Sigmoid colon (tissue), 7 donors: ENCODE data around the gene ZNF648. TPM values are rescaled to one million over a fixed set of nuclear protein-coding genes. Genes with fewer than 3 reads are reported as not detected.

Experiments
- DNase-seq: peaks from one replicate; pipeline ENCODE4 v3.0.0-alpha.2; 2019
- H3K27ac ChIP-seq, 4 donors: fragments of 200-600 bp; sonication (generic); one replicate each; pipeline ENCODE4 v1.5.1; 2016 to 2019; ENCODE audit warnings: mild to moderate bottlenecking in 1 of 4
- H3K27me3 ChIP-seq, 3 donors: fragments of 200-600 bp; sonication (generic); one replicate each; pipeline ENCODE4 v1.5.1; 2019; ENCODE audit warnings: mild to moderate bottlenecking in 1 of 3
- H3K36me3 ChIP-seq, 4 donors: fragments of 200-600 bp; sonication (generic); one replicate each; pipeline ENCODE4 v1.5.1; 2016 to 2019
- H3K4me1 ChIP-seq, 4 donors: fragments of 200-600 bp; sonication (generic); one replicate each; pipeline ENCODE4 v1.5.1; 2017 to 2019
- H3K4me3 ChIP-seq, 4 donors: fragments of 200-600 bp; sonication (generic); one replicate each; pipeline ENCODE4 v1.5.1; 2017 to 2019; ENCODE audit warnings: mild to moderate bottlenecking in 2 of 4, moderate library complexity in 1 of 4
- H3K9me3 ChIP-seq, 4 donors: fragments of 200-600 bp in 3 of 4; sonication (generic) in 3 of 4; one replicate each; pipeline versions ENCODE4 v1.5.1 to v1.6.1; 2013 to 2019
- EP300 ChIP-seq, 4 donors: sonication (generic); formaldehyde crosslinking; IDR thresholded peaks; one replicate each; pipeline ENCODE4 v1.6.1; 2017; ENCODE audit warnings: antibody characterized with exemption in 4 of 4
- POLR2A ChIP-seq, 2 donors: fragments of 450-650 bp; IDR thresholded peaks; one replicate each; pipeline ENCODE4 v1.6.1; 2016; ENCODE audit warnings: antibody characterized with exemption in 2 of 2, mild to moderate bottlenecking in 2 of 2, moderate library complexity in 2 of 2
- POLR2AphosphoS5 ChIP-seq, 4 donors: sonication (generic); formaldehyde crosslinking; IDR thresholded peaks; one replicate each; pipeline ENCODE4 v1.6.1; 2017; ENCODE audit warnings: antibody characterized with exemption in 4 of 4
- WGBS, 2 donors: extraction: QIAGEN DNeasy Blood & Tissue Kit; methylation state at CpG; one replicate each; pipeline ENCODE4 v1.1.7; 2013; 5-methylcytosine and 5-hydroxymethylcytosine counted together
- intact Hi-C: fragments of 100-400 bp; cut with DNase I; formaldehyde crosslinking; loops from one replicate; pipeline ENCODE4 v1.15.1; 2023
- polyA plus RNA-seq, 3 donors: library from polyadenylated mRNA; stranded (reverse); fragments of 200-250 nt; gene quantifications; one replicate each; pipeline ENCODE4 v1.2.3, GENCODE V29; 2013
- total RNA-seq, 4 donors: library from RNA; depleted of rRNA; stranded (reverse); fragments of >200 nt; gene quantifications; one replicate each; pipeline ENCODE4 v1.1.0, GENCODE V29; 2016
- TF ChIP-seq, protein P1 (sequence below), 4 experiments: fragments of 450-650 bp in 3 of 4; fragments of 200-600 bp in 1 of 4; IDR thresholded peaks; one replicate each; pipeline ENCODE4 v1.5.1; 2016 to 2019; ENCODE audit warnings: antibody characterized with exemption in 4 of 4, mild to moderate bottlenecking in 3 of 4, moderate library complexity in 2 of 4
- donor health status: healthy with polysubstance abuse.
- donor health status: Bipolar disorder and iron deficiency.
- donor health status: healthy.

The ZNF648 gene
- total and polyA plus RNA-seq, 7 donors = under 0.01 to 0.04 TPM; not detected in 5

DNA sequence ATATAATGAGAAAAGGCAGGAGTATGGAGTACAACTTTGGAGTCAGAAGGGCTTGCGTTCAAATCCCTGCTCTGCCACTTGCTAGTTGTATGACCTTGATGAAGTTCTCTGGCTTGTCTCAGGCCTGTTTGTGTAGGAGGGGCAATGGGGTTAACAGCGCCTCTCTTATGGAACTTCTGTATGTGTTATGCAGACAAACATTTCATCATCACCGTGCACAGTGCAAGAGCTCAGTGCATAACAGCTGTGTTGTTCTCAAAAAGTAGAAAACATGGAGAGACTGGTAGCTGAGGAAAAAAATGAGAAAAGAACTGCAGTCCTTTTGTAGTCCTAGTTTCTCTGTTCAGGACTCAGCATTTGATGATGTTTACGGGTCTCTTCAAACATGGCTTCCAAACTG lies 10.4 kb upstream of the ZNF648 start:
- no peaks in the 10 kb centered on the region for H3K9me3 ChIP-seq
- DNase-seq = no peak
- H3K27ac ChIP-seq = no peak overlapping the region
- H3K36me3 ChIP-seq = no peaks in the 10 kb centered on the region
- H3K4me3 ChIP-seq = no peak overlapping the region
- intact Hi-C loops = no loop called here
- no peaks in the 10 kb centered on the region for H3K4me1 ChIP-seq
- WGBS, 2 donors = 83 to 89% methylated on average over 4 of the region's 4 CpGs
- peaks cover 0 to 5% (median 0%) of the 10 kb centered on the region in 3 donors for H3K27me3 ChIP-seq
- TF ChIP-seq POLR2A (IDR thresholded peaks at IDR 0.05) = no peak
- TF ChIP-seq, protein P1, sequence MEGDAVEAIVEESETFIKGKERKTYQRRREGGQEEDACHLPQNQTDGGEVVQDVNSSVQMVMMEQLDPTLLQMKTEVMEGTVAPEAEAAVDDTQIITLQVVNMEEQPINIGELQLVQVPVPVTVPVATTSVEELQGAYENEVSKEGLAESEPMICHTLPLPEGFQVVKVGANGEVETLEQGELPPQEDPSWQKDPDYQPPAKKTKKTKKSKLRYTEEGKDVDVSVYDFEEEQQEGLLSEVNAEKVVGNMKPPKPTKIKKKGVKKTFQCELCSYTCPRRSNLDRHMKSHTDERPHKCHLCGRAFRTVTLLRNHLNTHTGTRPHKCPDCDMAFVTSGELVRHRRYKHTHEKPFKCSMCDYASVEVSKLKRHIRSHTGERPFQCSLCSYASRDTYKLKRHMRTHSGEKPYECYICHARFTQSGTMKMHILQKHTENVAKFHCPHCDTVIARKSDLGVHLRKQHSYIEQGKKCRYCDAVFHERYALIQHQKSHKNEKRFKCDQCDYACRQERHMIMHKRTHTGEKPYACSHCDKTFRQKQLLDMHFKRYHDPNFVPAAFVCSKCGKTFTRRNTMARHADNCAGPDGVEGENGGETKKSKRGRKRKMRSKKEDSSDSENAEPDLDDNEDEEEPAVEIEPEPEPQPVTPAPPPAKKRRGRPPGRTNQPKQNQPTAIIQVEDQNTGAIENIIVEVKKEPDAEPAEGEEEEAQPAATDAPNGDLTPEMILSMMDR (IDR thresholded peaks at IDR 0.05) = no peak
- no peak for TF ChIP-seq POLR2AphosphoS5 (IDR thresholded peaks at IDR 0.05)
- no peak for TF ChIP-seq EP300 (IDR thresholded peaks at IDR 0.05)

- Histone ChIP-seq H3K4me3 (no peak overlapping the region), H3K27me3 (peaks cover 0 to 5% (median 0%) of the 10 kb centered on the region in 3 donors), H3K9me3 (no peaks in the 10 kb centered on the region), H3K4me1 (no peaks in the 10 kb centered on the region), H3K27ac (no peak overlapping the region), H3K36me3 (no peaks in the 10 kb centered on the region)
- no peak for DNase-seq
- WGBS, 2 donors = 9 to 46% methylated on average over 12 of the region's 12 CpGs
- intact Hi-C loops = no loop called here
- TF ChIP-seq POLR2AphosphoS5 (IDR thresholded peaks at IDR 0.05) = no peak
- no peak for TF ChIP-seq POLR2A (IDR thresholded peaks at IDR 0.05)
- TF ChIP-seq EP300 (IDR thresholded peaks at IDR 0.05) = no peak
- TF ChIP-seq, protein P1 (IDR thresholded peaks at IDR 0.05) = peak in 2 of 4 experiments; percentile 46 to 48
These were observed 7.5 kb upstream of the ZNF648 start for GRCh38 chr1:182069028-182069466.

DNA sequence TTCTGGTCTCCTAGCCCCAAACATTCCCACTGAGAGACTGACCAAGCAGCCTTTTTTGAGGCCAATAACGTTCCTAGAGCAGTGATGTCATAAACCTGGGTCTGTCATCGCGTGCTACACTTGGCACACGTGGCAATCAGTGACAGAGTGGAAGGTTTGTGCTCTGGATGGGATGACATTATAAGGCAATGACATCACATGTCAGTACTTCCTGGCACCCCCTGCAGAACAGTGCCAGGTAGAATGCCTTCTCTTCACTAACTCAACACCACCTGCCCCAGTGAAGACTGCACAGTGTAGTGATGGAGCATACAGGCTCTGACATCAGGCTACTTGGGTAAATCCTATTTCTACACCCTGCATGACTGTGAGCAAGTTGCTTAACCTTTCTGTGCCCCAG lies 5.4 kb upstream of the ZNF648 start:
- intact Hi-C loops = no loop called here

DNA sequence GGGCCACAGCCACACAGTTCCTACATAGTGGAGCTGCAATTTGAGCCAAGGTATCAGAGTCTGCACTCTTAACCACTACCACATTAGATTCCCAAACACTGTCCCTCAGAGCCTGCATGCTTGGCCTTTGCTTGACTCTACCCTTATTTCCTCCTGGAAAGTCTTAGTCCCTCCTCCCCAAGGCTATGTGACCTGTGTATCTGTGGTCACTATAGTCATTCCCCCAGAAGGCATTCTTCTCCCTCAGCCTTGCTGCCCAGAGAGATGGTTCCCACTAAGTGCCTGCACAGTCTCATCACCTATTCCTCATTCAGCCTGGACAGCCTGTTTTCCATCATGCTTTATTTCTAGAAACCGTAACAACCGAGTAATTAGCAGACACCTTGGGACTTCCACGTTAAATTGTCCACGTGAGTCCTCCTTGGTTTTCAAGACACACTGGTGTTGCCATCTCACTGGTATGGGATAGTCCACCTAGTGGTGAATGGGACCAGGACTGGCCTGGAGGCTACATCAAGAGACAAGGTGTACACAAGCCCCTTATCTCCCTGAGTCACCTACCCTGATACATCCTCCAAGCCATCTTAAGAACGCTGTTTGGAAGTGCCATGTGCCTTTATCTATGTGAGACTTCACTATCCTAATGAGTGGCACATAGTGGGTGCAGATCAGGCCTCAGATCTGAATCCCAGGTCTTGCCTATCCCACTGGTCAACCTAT lies 3.8 kb upstream of the ZNF648 start:
- Histone ChIP-seq H3K27ac (no peak overlapping the region), H3K4me1 (no peaks in the 10 kb centered on the region), H3K36me3 (no peaks in the 10 kb centered on the region), H3K9me3 (peaks cover 0 to 1% (median 0%) of the 10 kb centered on the region in 4 donors), H3K27me3 (peaks cover 0 to 8% (median 0%) of the 10 kb centered on the region in 3 donors), H3K4me3 (no peak overlapping the region)
- no peak for DNase-seq
- intact Hi-C loops = no loop called here
- TF ChIP-seq EP300 (IDR thresholded peaks at IDR 0.05) (no peak), POLR2AphosphoS5 (IDR thresholded peaks at IDR 0.05) (no peak), POLR2A (IDR thresholded peaks at IDR 0.05) (no peak)
- TF ChIP-seq, protein P1 (IDR thresholded peaks at IDR 0.05) = no peak
- WGBS, 2 donors = 90 to 94% methylated on average over 5 of the region's 5 CpGs

More for the DNA sequence above, 5.4 kb upstream of the ZNF648 start:
- H3K4me1 ChIP-seq = no peaks in the 10 kb centered on the region
- TF ChIP-seq EP300 (IDR thresholded peaks at IDR 0.05) (no peak), POLR2AphosphoS5 (IDR thresholded peaks at IDR 0.05) (no peak)
- peaks cover 0 to 6% (median 0%) of the 10 kb centered on the region in 3 donors for H3K27me3 ChIP-seq
- H3K27ac ChIP-seq = no peak overlapping the region
- 72 to 81% methylated on average over 4 of the region's 4 CpGs for WGBS, 2 donors
- H3K4me3 ChIP-seq = no peak overlapping the region
- peaks cover 0 to 1% (median 0%) of the 10 kb centered on the region in 4 donors for H3K9me3 ChIP-seq
- no peak for DNase-seq
- H3K36me3 ChIP-seq = no peaks in the 10 kb centered on the region

- Histone ChIP-seq H3K36me3 (no peaks in the 10 kb centered on the region), H3K4me1 (no peaks in the 10 kb centered on the region), H3K4me3 (no peak overlapping the region), H3K27ac (no peak overlapping the region), H3K9me3 (peaks cover 0 to 1% (median 0%) of the 10 kb centered on the region in 4 donors), H3K27me3 (peaks cover 0 to 5% (median 0%) of the 10 kb centered on the region in 3 donors)
- no peak for DNase-seq
- TF ChIP-seq POLR2AphosphoS5 (IDR thresholded peaks at IDR 0.05) (no peak), EP300 (IDR thresholded peaks at IDR 0.05) (no peak), POLR2A (IDR thresholded peaks at IDR 0.05) (no peak)
- TF ChIP-seq, protein P1 (IDR thresholded peaks at IDR 0.05) = no peak
- WGBS, 2 donors = 90 to 92% methylated on average over 3 of the region's 3 CpGs
- intact Hi-C loops = no loop called here
These were observed 3.1 kb upstream of the ZNF648 start for GRCh38 chr1:182064611-182065010.
